ENCODE data around the gene ZFP42.

ZFP42 gene

DNA sequence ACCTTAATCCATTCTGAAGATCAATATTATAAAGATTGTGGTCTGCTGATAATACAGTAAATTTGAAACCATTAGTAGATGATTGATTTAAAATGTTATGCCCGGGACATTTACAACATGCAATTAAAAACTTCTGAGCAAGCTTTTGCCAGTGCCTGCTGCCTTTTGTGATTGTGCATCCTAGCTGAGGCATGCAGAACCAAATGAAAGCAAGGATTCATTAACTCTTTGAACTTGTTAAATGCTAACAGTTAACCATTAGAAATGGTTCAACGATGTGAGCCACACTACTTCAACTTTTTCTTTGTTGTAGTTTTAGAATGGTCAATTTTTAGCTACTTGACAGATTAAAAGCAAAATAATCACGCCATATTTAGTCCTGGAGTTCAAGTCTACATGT, 51.1 kb downstream of the ZFP42 start:
- H3K4me3 ChIP-seq (ENCODE audit: low read depth, low read length), result no peak overlapping the region
- H3K27ac ChIP-seq, result no peak overlapping the region
- DNase-seq, result no peak
- TF ChIP-seq CTCF (IDR thresholded peaks at IDR 0.05; ENCODE audit: low read depth, low read length, missing control alignments), result no peak
- H3K36me3 ChIP-seq (replicated peaks), result no peaks in the 10 kb centered on the region
- in situ Hi-C loops (cut with HindIII; ENCODE audit: low pct_ligation_motif_present, low sequenced_read_pairs), result no loop called here
- no peaks in the 10 kb centered on the region for H3K27me3 ChIP-seq (replicated peaks)

DNA sequence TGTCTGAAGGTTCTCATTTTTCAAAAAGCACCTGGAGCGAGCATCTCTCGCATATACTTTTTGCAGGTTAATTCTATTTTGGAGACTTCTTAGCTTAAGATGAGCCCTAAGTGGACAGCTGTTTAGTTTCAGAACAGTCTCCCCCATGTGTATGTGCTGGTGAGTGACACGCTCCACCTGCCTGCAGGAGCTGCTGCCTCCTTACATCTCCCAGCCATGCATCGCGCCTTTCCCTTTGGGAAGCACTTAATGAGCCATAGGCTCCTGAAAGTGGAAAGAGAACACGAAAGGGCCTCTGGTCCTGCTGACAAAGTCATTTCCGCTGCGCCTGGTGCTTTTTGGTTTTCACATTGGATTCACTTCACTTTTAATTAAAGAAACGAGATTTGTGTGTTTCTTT, 57.7 kb downstream of the ZFP42 start:
- in situ Hi-C loops (cut with HindIII; ENCODE audit: low pct_ligation_motif_present, low sequenced_read_pairs), result no loop called here
- no peaks in the 10 kb centered on the region for H3K36me3 ChIP-seq (replicated peaks)
- no peak overlapping the region for H3K4me3 ChIP-seq (ENCODE audit: low read depth, low read length)
- DNase-seq, result no peak
- TF ChIP-seq CTCF (IDR thresholded peaks at IDR 0.05; ENCODE audit: low read depth, low read length, missing control alignments), result no peak
- no peak overlapping the region for H3K27ac ChIP-seq
- H3K27me3 ChIP-seq (replicated peaks), result no peaks in the 10 kb centered on the region

Measured in brain microvascular endothelial cell (primary cell).